ENCODE measurements around the gene PSMB10. TPM values are rescaled to one million over a fixed set of nuclear protein-coding genes. Genes with fewer than 3 reads are reported as not detected.

The PSMB10 gene
- total and polyA plus RNA-seq, 2 donors (not counting 1 experiment from before 2014, with no cell fraction given) = 18.1 to 66.9 TPM

GRCh38 chr16:67969254-67970039, 32.8 kb upstream of the PSMB10 start:
- H3K9ac ChIP-seq (ENCODE audit: insufficient read depth, low read length) = peak overlapping the region; percentile 92
- H3K4me3 ChIP-seq (replicated peaks in 1 of 4; ENCODE audit: control extremely low read depth in 1 of 4, insufficient read depth in 1 of 4, low read depth in 3 of 4, low read length in 4 of 4) = peak overlapping the region; percentile 44 to 99 (median 74)
- DNase-seq (ENCODE audit: low read depth in 2 of 2) = no peak

GRCh38 chr16:67968400-67969253, 32.0 kb upstream of the PSMB10 start, which contains the start of gene SLC12A4:
SLC12A4 (minus strand) TSS chr16:67968637; CDS start chr16:67968553, 84 bp downstream.
- no peaks in the 10 kb centered on the region for H3K9me3 ChIP-seq (ENCODE audit: control insufficient read depth, insufficient read depth, low read depth, low read length)
- H2AFZ ChIP-seq (ENCODE audit: low read length) = peak within 1 kb of the TSS; percentile 90
- peak within 1 kb of the TSS; percentile 85 for H3K27ac ChIP-seq (ENCODE audit: insufficient read depth, low read length)
- peak within 1 kb of the TSS; percentile 92 for H3K9ac ChIP-seq (ENCODE audit: insufficient read depth, low read length)
- peaks cover 5% of the 10 kb centered on the region for H3K36me3 ChIP-seq (ENCODE audit: control insufficient read depth, insufficient read depth, low read length)
- peaks cover 25% of the 10 kb centered on the region for H3K4me1 ChIP-seq (ENCODE audit: control insufficient read depth, extremely low read depth, insufficient read depth, low read length)
- peaks cover 46% of the 10 kb centered on the region for H3K79me2 ChIP-seq (ENCODE audit: control insufficient read depth, insufficient read depth, low read length)
- H3K27me3 ChIP-seq (ENCODE audit: control insufficient read depth, insufficient read depth, low read length) = no peaks in the 10 kb centered on the region
- peak within 1 kb of the TSS; percentile 99 for H3K4me2 ChIP-seq (ENCODE audit: extremely low read depth, insufficient read depth, low read length)
- H3K4me3 ChIP-seq (replicated peaks in 1 of 4; ENCODE audit: control extremely low read depth in 1 of 4, insufficient read depth in 1 of 4, low read depth in 3 of 4, low read length in 4 of 4) = peak within 1 kb of the TSS; percentile 44 to 99 (median 84)
- TF ChIP-seq EZH2 (IDR thresholded peaks at IDR 0.05; ENCODE audit: low read length, missing control alignments) (no peak), CTCF (conservative IDR thresholded peaks at IDR 0.05 in 1 of 2, IDR thresholded peaks at IDR 0.05 in 1 of 2; ENCODE audit: low read depth in 1 of 2, low read length in 2 of 2) (no peak)
- DNase-seq (ENCODE audit: low read depth in 2 of 2) = peak; percentile 72 to 76
- no peaks in the 10 kb centered on the region for H4K20me1 ChIP-seq (ENCODE audit: control insufficient read depth, extremely low read depth, insufficient read depth, low read length)

More at GRCh38 chr16:67969254-67970039, 32.8 kb upstream of the PSMB10 start:
- Histone ChIP-seq H3K36me3 (ENCODE audit: control insufficient read depth, insufficient read depth, low read length) (peaks cover 4% of the 10 kb centered on the region), H3K79me2 (ENCODE audit: control insufficient read depth, insufficient read depth, low read length) (peaks cover 38% of the 10 kb centered on the region), H4K20me1 (ENCODE audit: control insufficient read depth, extremely low read depth, insufficient read depth, low read length) (no peaks in the 10 kb centered on the region), H2AFZ (ENCODE audit: low read length) (peak overlapping the region; percentile 90), H3K4me2 (ENCODE audit: extremely low read depth, insufficient read depth, low read length) (peak overlapping the region; percentile 99), H3K27me3 (ENCODE audit: control insufficient read depth, insufficient read depth, low read length) (no peaks in the 10 kb centered on the region), H3K9me3 (ENCODE audit: control insufficient read depth, insufficient read depth, low read depth, low read length) (no peaks in the 10 kb centered on the region), H3K27ac (ENCODE audit: insufficient read depth, low read length) (no peak overlapping the region), H3K4me1 (ENCODE audit: control insufficient read depth, extremely low read depth, insufficient read depth, low read length) (peaks cover 22% of the 10 kb centered on the region)
- TF ChIP-seq EZH2 (IDR thresholded peaks at IDR 0.05; ENCODE audit: low read length, missing control alignments) (no peak), CTCF (conservative IDR thresholded peaks at IDR 0.05 in 1 of 2, IDR thresholded peaks at IDR 0.05 in 1 of 2; ENCODE audit: low read depth in 1 of 2, low read length in 2 of 2) (no peak)

- TF ChIP-seq EZH2 (IDR thresholded peaks at IDR 0.05; ENCODE audit: low read length, missing control alignments) = no peak
- TF ChIP-seq CTCF (conservative IDR thresholded peaks at IDR 0.05 in 1 of 2, IDR thresholded peaks at IDR 0.05 in 1 of 2; ENCODE audit: low read depth in 1 of 2, low read length in 2 of 2) = no peak
- Histone ChIP-seq H3K79me2 (ENCODE audit: control insufficient read depth, insufficient read depth, low read length) (peaks cover 52% of the 10 kb centered on the region), H2AFZ (ENCODE audit: low read length) (no peak overlapping the region)
Measured at GRCh38 chr16:67967958-67968399, 31.3 kb upstream of the PSMB10 start.

More at GRCh38 chr16:67967958-67968399, 31.3 kb upstream of the PSMB10 start:
- peak overlapping the region; percentile 85 for H3K27ac ChIP-seq (ENCODE audit: insufficient read depth, low read length)
- no peaks in the 10 kb centered on the region for H4K20me1 ChIP-seq (ENCODE audit: control insufficient read depth, extremely low read depth, insufficient read depth, low read length)
- H3K9ac ChIP-seq (ENCODE audit: insufficient read depth, low read length) = peak overlapping the region; percentile 92
- no peaks in the 10 kb centered on the region for H3K27me3 ChIP-seq (ENCODE audit: control insufficient read depth, insufficient read depth, low read length)
- H3K4me1 ChIP-seq (ENCODE audit: control insufficient read depth, extremely low read depth, insufficient read depth, low read length) = peaks cover 25% of the 10 kb centered on the region
- H3K4me2 ChIP-seq (ENCODE audit: extremely low read depth, insufficient read depth, low read length) = peak overlapping the region; percentile 91
- no peaks in the 10 kb centered on the region for H3K9me3 ChIP-seq (ENCODE audit: control insufficient read depth, insufficient read depth, low read depth, low read length)
- peak overlapping the region; percentile 44 to 99 (median 84) for H3K4me3 ChIP-seq (replicated peaks in 1 of 4; ENCODE audit: control extremely low read depth in 1 of 4, insufficient read depth in 1 of 4, low read depth in 3 of 4, low read length in 4 of 4)
- peaks cover 5% of the 10 kb centered on the region for H3K36me3 ChIP-seq (ENCODE audit: control insufficient read depth, insufficient read depth, low read length)
- DNase-seq (ENCODE audit: low read depth in 2 of 2) = peak; percentile 35 to 39

Data from fibroblast of lung (primary cell).